ENCODE results near the gene ATG16L1. TPM values are rescaled to one million over a fixed set of nuclear protein-coding genes. Genes with fewer than 3 reads are reported as not detected.

The ATG16L1 gene
- total and polyA plus RNA-seq, 11 donors = 7.0 to 26.7 (median 15.8) TPM

DNA sequence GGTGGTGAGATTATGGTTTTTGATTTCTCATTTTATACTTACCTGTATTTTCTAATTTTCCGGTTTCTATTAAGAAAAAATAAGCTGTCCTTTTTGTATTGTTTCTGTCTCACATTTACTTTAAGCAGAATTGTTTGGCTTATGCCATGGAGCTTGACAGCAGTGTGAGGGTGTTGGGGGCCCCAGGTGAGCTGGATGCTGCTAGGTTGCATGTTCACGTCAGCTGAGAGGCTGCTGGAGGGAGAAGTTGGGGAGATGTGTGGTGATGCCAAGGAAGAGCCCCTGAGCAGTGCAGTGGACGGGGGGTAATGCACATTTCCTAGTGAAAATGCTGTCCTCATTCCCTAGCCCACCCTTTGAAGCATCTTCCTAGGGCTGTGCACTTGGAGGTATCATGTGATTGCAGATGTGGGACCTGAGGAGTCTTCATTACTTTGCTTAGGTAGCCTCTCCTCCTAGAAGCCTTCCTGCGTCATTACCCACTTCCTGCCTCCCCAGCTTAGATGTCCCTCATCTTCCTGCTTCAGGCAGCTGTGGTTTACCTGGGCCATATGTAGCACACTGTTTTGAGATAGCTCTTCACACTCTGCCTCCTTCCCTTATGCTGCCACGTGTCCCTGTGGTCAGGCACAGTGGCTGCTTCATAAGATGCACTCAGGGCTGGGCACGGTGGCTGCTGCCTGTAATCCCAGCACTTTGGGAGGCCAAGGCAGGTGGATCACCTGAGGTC, 16.2 kb downstream of the ATG16L1 start:
- WGBS, 4 donors = 80 to 92% (median 90%) methylated on average over 6 of the region's 6 CpGs

DNA sequence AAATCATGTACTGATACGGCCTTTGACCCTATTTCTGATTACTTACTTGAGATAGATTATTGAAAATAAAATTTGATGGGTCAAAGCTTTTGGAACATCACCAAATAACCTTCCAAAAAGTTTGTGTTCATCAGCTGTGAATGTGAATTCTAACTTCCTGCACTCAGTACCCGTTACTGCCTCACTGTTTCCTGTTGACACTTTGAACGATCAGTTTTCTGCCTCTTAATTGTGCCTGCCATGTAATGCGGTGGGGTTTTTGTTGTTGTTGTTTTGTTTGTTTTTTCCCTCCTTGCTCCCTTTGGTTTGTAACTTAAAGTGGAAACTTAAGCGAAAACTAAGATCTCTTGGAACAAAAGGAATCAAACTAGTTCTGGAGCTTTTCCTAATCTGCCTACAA, 18.9 kb downstream of the ATG16L1 start:
- peak overlapping the region in 1 of 12 donors; percentile 73 for H3K27ac ChIP-seq
- H3K36me3 ChIP-seq = peaks cover 0 to 100% (median 96%) of the 10 kb centered on the region in 9 donors
- TF ChIP-seq CTCF (IDR thresholded peaks at IDR 0.05) (no peak), POLR2A (IDR thresholded peaks at IDR 0.05) (no peak)
- H3K4me1 ChIP-seq = peaks cover 0 to 20% (median 0%) of the 10 kb centered on the region in 12 donors
- H3K27me3 ChIP-seq = no peaks in the 10 kb centered on the region
- ATAC-seq (no peak), DNase-seq (no peak)
- 70 to 73% (median 71%) methylated on average over 5 of the region's 5 CpGs for WGBS, 4 donors
- intact Hi-C loops (cut with DNase I) = no loop called here
- no peaks in the 10 kb centered on the region for H3K9me3 ChIP-seq
- H3K4me3 ChIP-seq = no peak overlapping the region

More for the DNA sequence above, 16.2 kb downstream of the ATG16L1 start:
- intact Hi-C loops (cut with DNase I) = no loop called here
- peaks cover 5 to 100% (median 96%) of the 10 kb centered on the region in 9 donors for H3K36me3 ChIP-seq
- TF ChIP-seq POLR2A (IDR thresholded peaks at IDR 0.05) = no peak
- TF ChIP-seq CTCF (IDR thresholded peaks at IDR 0.05) = no peak
- no peaks in the 10 kb centered on the region for H3K27me3 ChIP-seq
- H3K9me3 ChIP-seq = no peaks in the 10 kb centered on the region
- H3K4me3 ChIP-seq = no peak overlapping the region
- peak overlapping the region in 1 of 12 donors; percentile 73 for H3K27ac ChIP-seq
- peak in 2 of 4 donors; percentile 38 to 63 for ATAC-seq
- peaks cover 0 to 20% (median 0%) of the 10 kb centered on the region in 12 donors for H3K4me1 ChIP-seq
- DNase-seq = peak in 1 of 5 donors; percentile 25

- Histone ChIP-seq H3K36me3 (peaks cover 0 to 100% (median 96%) of the 10 kb centered on the region in 9 donors), H3K4me3 (no peak overlapping the region), H3K27ac (peak overlapping the region in 1 of 12 donors; percentile 73), H3K9me3 (no peaks in the 10 kb centered on the region), H3K27me3 (no peaks in the 10 kb centered on the region), H3K4me1 (peaks cover 0 to 20% (median 0%) of the 10 kb centered on the region in 12 donors)
- WGBS, 4 donors = 92 to 96% (median 94%) methylated on average over 4 of the region's 4 CpGs
- TF ChIP-seq POLR2A (IDR thresholded peaks at IDR 0.05) (no peak), CTCF (IDR thresholded peaks at IDR 0.05) (no peak)
- no peak for ATAC-seq
- no peak for DNase-seq
- intact Hi-C loops (cut with DNase I) = no loop called here
These were observed 19.5 kb downstream of the ATG16L1 start for GRCh38 chr2:233270951-233271350.

DNA sequence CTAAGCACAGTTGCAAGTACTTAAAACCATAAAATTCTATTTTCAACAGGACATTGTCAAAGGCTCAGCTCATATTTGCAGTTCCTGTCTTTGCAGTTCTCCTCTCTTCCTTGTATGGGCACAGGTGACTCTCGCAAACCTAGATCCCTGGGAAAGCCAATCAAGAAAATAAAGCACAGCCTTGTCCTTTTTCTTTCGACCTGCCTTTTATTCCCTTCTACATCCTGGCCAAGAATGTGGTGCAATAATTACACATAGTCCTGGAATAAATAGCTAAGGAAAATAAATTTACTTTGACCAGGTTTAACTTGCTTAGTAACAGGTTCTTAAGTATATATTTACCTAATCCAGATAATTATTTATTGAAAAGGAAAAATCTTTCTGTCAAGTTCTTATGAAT, 20.2 kb downstream of the ATG16L1 start:
- H3K4me1 ChIP-seq = peaks cover 0 to 20% (median 0%) of the 10 kb centered on the region in 12 donors
- H3K9me3 ChIP-seq = no peaks in the 10 kb centered on the region
- no peak for TF ChIP-seq POLR2A (IDR thresholded peaks at IDR 0.05)
- no peak for TF ChIP-seq CTCF (IDR thresholded peaks at IDR 0.05)
- no peak overlapping the region for H3K4me3 ChIP-seq
- 94 to 97% (median 96%) methylated on average over 2 of the region's 2 CpGs for WGBS, 4 donors
- no peak overlapping the region for H3K27ac ChIP-seq
- DNase-seq = no peak
- intact Hi-C loops (cut with DNase I) = no loop called here
- no peak for ATAC-seq
- H3K36me3 ChIP-seq = peaks cover 0 to 100% (median 96%) of the 10 kb centered on the region in 9 donors
- no peaks in the 10 kb centered on the region for H3K27me3 ChIP-seq

Data from heart left ventricle (tissue), 16 donors.